ENCODE results near the gene PREX1.

The PREX1 gene

GRCh38 chr20:48711696-48712464, 115.9 kb downstream of the PREX1 start:
- DNase-seq = no peak

GRCh38 chr20:48711044-48711428, 116.8 kb downstream of the PREX1 start:
- no peak for DNase-seq

- DNase-seq = no peak
Measured at GRCh38 chr20:48710341-48711043, 117.3 kb downstream of the PREX1 start.

GRCh38 chr20:48709744-48710143, 118.1 kb downstream of the PREX1 start:
- DNase-seq = no peak

- no peak for DNase-seq
Measured at GRCh38 chr20:48709058-48709691, 118.6 kb downstream of the PREX1 start.

- DNase-seq = no peak
Measured at GRCh38 chr20:48708630-48709029, 119.2 kb downstream of the PREX1 start.

- no peak for DNase-seq
Measured at GRCh38 chr20:48708116-48708515, 119.7 kb downstream of the PREX1 start.

GRCh38 chr20:48706710-48707365, 121.0 kb downstream of the PREX1 start:
- DNase-seq = no peak

- DNase-seq = no peak
Measured at GRCh38 chr20:48706116-48706656, 121.6 kb downstream of the PREX1 start.

- no peak for DNase-seq
Measured at GRCh38 chr20:48705240-48706115, 122.3 kb downstream of the PREX1 start.

- no peak for DNase-seq
Measured at GRCh38 chr20:48704761-48705160, 123.0 kb downstream of the PREX1 start.

GRCh38 chr20:48703511-48704219, 124.1 kb downstream of the PREX1 start:
- DNase-seq = peak; percentile 38

- peak; percentile 29 for DNase-seq
Measured at GRCh38 chr20:48703107-48703506, 124.7 kb downstream of the PREX1 start.

GRCh38 chr20:48702455-48702913, 125.3 kb downstream of the PREX1 start:
- DNase-seq = no peak

GRCh38 chr20:48701702-48702101, 126.1 kb downstream of the PREX1 start:
- DNase-seq = no peak

GRCh38 chr20:48698507-48699267, 129.1 kb downstream of the PREX1 start:
- no peak for DNase-seq

GRCh38 chr20:48697845-48698491, 129.8 kb downstream of the PREX1 start:
- peak; percentile 83 for DNase-seq

GRCh38 chr20:48696671-48697070, 131.1 kb downstream of the PREX1 start:
- DNase-seq = no peak

GRCh38 chr20:48695738-48696137, 132.1 kb downstream of the PREX1 start:
- no peak for DNase-seq

GRCh38 chr20:48695255-48695654, 132.5 kb downstream of the PREX1 start:
- DNase-seq = no peak

All from NCI-H1092 (cell line).